Mesodermal cell (in vitro differentiated cells): ENCODE results near the gene SCARB1.
A peak's percentile ranks its signal among the peaks of the same experiment; 100 is the strongest.

ENCODE experiments used
- H3K27ac ChIP-seq: 2 replicates; pipeline ENCODE4 v1.7.0; 2013; ENCODE audit warnings: mild to moderate bottlenecking, low read depth, low read length, moderate library complexity; ENCODE audit not compliant: severe bottlenecking
- H3K36me3 ChIP-seq: 2 replicates; pipeline ENCODE4 v1.7.1; 2013; ENCODE audit warnings: mild to moderate bottlenecking, low read length, moderate library complexity; ENCODE audit not compliant: control insufficient read depth, insufficient read depth
- H3K4me1 ChIP-seq: one replicate; pipeline ENCODE4 v1.7.1; 2013; ENCODE audit warnings: mild to moderate bottlenecking, low read length; ENCODE audit not compliant: insufficient read depth, control insufficient read depth, poor library complexity, severe bottlenecking
- H3K4me3 ChIP-seq: 2 replicates; pipeline ENCODE4 v1.7.0; 2013; ENCODE audit warnings: low read length, control low read depth, mild to moderate bottlenecking; ENCODE audit not compliant: insufficient read depth, poor library complexity, severe bottlenecking; ENCODE audit errors: extremely low read depth
- H3K9me3 ChIP-seq: 2 replicates; pipeline ENCODE4 v1.7.1; 2013; ENCODE audit warnings: mild to moderate bottlenecking, low read length, moderate library complexity; ENCODE audit not compliant: control insufficient read depth
- WGBS, 2 experiments: methylation state at CpG; one replicate each; pipeline ENCODE4 v1.1.5; 2013; ENCODE audit warnings: missing lambda C conversion rate in 2 of 2; ENCODE audit not compliant: insufficient coverage in 2 of 2; 5-methylcytosine and 5-hydroxymethylcytosine counted together

The SCARB1 gene

GRCh38 chr12:124746649-124747425 is 116.8 kb downstream of the SCARB1 start:
- H3K36me3 ChIP-seq, result no peaks in the 10 kb centered on the region
- H3K27ac ChIP-seq, result peak overlapping the region; percentile 90
- peaks cover 16% of the 10 kb centered on the region for H3K4me1 ChIP-seq
- no peaks in the 10 kb centered on the region for H3K9me3 ChIP-seq
- no peak overlapping the region for H3K4me3 ChIP-seq
- 94 to 98% methylated on average over 7 to 10 of the region's 10 CpGs for WGBS, 2 experiments

GRCh38 chr12:124745891-124746570 is 117.6 kb downstream of the SCARB1 start:
- Histone ChIP-seq H3K4me1 (peaks cover 11% of the 10 kb centered on the region), H3K27ac (peak overlapping the region; percentile 90), H3K9me3 (no peaks in the 10 kb centered on the region), H3K4me3 (no peak overlapping the region), H3K36me3 (no peaks in the 10 kb centered on the region)
- 12 to 21% methylated on average over 13 to 18 of the region's 25 CpGs for WGBS, 2 experiments

DNA sequence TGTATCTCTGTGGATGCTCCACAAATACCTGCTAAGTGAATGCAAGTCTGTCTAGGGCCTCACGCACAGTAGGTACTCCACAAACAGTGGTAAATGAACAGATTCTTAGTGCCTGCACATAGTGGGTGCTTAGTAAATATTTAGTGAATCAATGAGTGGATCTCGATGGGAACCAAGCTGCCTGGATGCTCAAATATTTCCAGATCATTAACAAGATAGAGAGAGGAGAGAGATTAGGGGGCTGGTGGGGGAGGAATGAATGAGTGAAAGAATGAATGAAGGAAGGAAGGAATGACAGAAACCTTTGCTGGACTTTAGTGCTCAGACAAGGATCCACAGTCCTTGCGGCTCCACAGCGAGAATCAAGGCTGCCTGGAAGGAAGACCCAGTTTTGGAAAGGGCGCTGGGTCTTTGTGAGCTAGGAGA is 118.2 kb downstream of the SCARB1 start:
- no peaks in the 10 kb centered on the region for H3K36me3 ChIP-seq
- peaks cover 6% of the 10 kb centered on the region for H3K4me1 ChIP-seq
- no peaks in the 10 kb centered on the region for H3K9me3 ChIP-seq
- H3K4me3 ChIP-seq, result no peak overlapping the region
- peak overlapping the region; percentile 90 for H3K27ac ChIP-seq
- WGBS, 2 experiments, result 44 to 53% methylated on average over 4 to 5 of the region's 5 CpGs

DNA sequence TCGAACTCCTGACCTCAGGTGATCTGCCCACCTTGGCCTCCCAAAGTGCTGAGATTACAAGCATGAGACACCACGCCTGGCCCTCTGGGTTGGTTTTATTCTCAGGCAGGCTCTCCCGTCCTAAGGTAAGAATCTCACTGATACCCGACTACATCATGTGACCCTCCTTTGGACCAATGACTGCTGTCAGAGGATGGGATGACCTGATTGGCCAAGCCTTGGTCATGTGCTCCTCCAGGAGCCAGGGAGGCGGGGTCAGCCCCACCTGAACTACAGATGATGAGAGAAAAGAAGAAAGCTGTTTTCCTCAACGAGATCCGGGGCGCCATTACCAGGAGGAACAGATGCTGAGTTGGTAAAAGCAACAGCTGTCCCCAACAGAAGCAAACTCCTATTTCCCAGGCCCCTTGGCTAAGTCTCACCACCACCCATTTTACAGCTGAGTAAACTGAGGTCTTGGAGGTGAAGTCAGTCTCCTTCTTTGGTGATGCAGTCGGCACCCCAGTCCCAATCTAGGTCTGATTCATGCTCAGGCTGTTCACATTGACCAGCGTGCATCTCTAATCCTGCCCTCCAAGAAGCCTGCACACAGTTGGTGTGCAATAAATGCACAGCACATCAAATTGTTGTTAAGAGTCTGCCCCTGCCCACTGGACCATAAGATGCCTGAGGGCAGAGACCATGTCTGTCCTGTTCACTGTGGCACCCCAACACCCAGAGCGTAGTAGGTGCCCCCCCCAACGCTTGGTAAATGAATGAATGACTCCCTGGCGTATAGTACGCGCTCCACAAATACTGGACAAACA is 118.8 kb downstream of the SCARB1 start:
- WGBS, 2 experiments, result 93 to 94% methylated on average over 13 of the region's 15 CpGs
- H3K4me1 ChIP-seq, result peaks cover 6% of the 10 kb centered on the region
- no peaks in the 10 kb centered on the region for H3K36me3 ChIP-seq
- H3K27ac ChIP-seq, result peak overlapping the region; percentile 90
- H3K4me3 ChIP-seq, result no peak overlapping the region
- peaks cover 3% of the 10 kb centered on the region for H3K9me3 ChIP-seq

DNA sequence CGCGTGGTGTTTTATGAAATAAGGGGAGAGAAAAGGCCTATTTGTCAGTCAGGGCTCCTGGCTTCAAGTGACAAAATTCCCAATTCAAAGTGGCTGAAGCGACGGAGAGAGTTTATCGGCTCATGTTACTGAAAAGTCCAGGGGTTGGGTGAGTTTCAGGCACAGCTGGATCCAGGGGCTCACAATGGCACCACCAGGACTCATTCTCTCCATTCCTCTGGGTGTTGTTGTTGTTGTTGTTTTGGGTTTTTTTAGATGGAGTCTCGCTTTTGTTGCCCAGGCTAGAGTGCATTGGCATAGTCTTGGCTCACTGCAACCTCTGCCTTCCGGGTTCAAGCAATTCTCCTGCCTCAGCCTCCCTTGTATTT is 119.4 kb downstream of the SCARB1 start:
- H3K27ac ChIP-seq, result no peak overlapping the region
- peaks cover 9% of the 10 kb centered on the region for H3K9me3 ChIP-seq
- H3K4me1 ChIP-seq, result peaks cover 6% of the 10 kb centered on the region
- no peak overlapping the region for H3K4me3 ChIP-seq
- no peaks in the 10 kb centered on the region for H3K36me3 ChIP-seq
- WGBS, 2 experiments, result 93 to 96% methylated on average over 7 of the region's 7 CpGs

- H3K9me3 ChIP-seq, result peaks cover 13% of the 10 kb centered on the region
- peaks cover 6% of the 10 kb centered on the region for H3K4me1 ChIP-seq
- no peak overlapping the region for H3K4me3 ChIP-seq
- H3K27ac ChIP-seq, result no peak overlapping the region
- H3K36me3 ChIP-seq, result no peaks in the 10 kb centered on the region
- WGBS, 2 experiments, result 91 to 92% methylated on average over 13 of the region's 18 CpGs
These were observed 120.0 kb downstream of the SCARB1 start for GRCh38 chr12:124743479-124744272.

DNA sequence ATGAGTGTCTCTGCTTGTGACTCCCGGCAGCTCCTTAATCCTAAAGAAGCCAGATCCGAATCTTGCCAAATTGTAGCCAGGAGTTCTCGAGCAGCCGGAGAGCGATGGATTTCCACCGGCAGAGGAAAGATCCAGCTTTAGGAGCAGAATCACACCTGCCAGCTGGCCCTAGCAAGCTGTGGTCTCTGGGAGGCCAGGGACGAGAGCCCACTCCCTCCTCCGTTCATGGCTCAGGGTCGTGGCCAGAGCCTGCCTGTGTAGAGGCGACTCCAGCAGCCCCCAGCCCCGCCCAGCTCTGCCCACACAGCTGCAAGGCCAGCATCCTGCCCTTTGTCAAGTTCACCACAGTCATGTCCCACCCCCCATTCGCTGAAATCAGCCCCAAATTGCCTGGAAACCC is 121.0 kb downstream of the SCARB1 start:
- no peak overlapping the region for H3K4me3 ChIP-seq
- WGBS, 2 experiments, result 79 to 83% methylated on average over 8 to 11 of the region's 12 CpGs
- H3K4me1 ChIP-seq, result peaks cover 6% of the 10 kb centered on the region
- H3K36me3 ChIP-seq, result no peaks in the 10 kb centered on the region
- H3K27ac ChIP-seq, result no peak overlapping the region
- H3K9me3 ChIP-seq, result peaks cover 13% of the 10 kb centered on the region

DNA sequence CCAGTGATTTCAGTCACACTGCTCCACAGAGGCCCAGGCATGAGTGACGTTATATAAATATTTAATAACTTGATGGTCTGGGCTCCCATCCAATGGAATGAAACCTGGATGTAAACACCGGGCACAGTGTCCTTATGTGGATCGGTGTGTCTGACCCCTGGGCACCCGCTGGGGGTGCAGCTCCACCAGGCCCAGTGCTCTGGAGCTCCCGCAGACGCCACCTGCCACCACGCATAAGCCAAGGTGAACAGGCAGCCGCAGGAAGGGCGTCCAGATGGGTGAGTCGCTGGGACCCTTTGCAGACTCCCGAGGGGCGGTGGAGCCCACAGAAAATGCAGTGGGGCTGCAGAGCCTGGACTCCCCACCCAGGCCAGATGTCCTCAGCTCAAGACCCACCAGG is 121.6 kb downstream of the SCARB1 start:
- 91 to 93% methylated on average over 10 to 12 of the region's 12 CpGs for WGBS, 2 experiments
- Histone ChIP-seq H3K4me1 (peaks cover 10% of the 10 kb centered on the region), H3K9me3 (peaks cover 13% of the 10 kb centered on the region), H3K27ac (no peak overlapping the region), H3K4me3 (no peak overlapping the region), H3K36me3 (no peaks in the 10 kb centered on the region)

DNA sequence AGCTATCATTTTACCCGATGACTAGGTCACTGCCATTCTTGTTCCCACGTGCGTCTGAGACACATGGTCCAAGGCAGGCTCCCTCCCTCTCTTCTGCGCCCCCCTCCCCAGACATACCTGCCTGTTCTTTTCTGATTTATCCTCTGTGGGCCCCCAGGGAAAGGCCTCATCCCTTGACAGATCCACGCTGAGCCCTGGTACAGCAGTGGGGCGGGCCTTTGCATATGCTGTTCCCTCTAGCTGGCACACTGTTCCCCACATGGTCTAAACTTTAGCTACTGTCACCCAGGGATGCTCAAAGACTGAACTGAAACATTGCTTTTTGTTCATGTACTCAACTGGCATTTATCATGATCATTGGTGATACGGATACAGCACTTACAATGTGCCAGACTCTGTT is 122.5 kb downstream of the SCARB1 start:
- WGBS, 2 experiments, result 98 to 99% methylated on average over 7 of the region's 7 CpGs
- H3K4me1 ChIP-seq, result peaks cover 10% of the 10 kb centered on the region
- peaks cover 13% of the 10 kb centered on the region for H3K9me3 ChIP-seq
- H3K36me3 ChIP-seq, result no peaks in the 10 kb centered on the region
- H3K27ac ChIP-seq, result no peak overlapping the region
- H3K4me3 ChIP-seq, result no peak overlapping the region

GRCh38 chr12:124740691-124741137 is 123.0 kb downstream of the SCARB1 start:
- no peak overlapping the region for H3K4me3 ChIP-seq
- H3K36me3 ChIP-seq, result no peaks in the 10 kb centered on the region
- peaks cover 8% of the 10 kb centered on the region for H3K4me1 ChIP-seq
- WGBS, 2 experiments, result 61 to 73% methylated on average over 6 to 8 of the region's 11 CpGs
- H3K9me3 ChIP-seq, result peaks cover 13% of the 10 kb centered on the region
- H3K27ac ChIP-seq, result no peak overlapping the region
